Chondrocyte (in vitro differentiated cells): ENCODE results near the gene CFAP157. TPM values are rescaled to one million over a fixed set of nuclear protein-coding genes. Genes with fewer than 3 reads are reported as not detected.

Source experiments
- DNase-seq: peaks from one replicate; pipeline ENCODE4 v3.0.0; 2021; ENCODE audit warnings: mixed read lengths, low spot score
- H3K27ac Mint-ChIP-seq: one replicate; pipeline ENCODE4 v1.8.0; 2021; ENCODE audit warnings: mild to moderate bottlenecking, moderate library complexity, mixed read lengths; ENCODE audit not compliant: unreplicated experiment
- H3K27me3 Mint-ChIP-seq: 2 replicates; pipeline ENCODE4 v1.8.0; 2021; ENCODE audit warnings: low read depth, mixed read lengths
- H3K36me3 Mint-ChIP-seq: 2 replicates; pipeline ENCODE4 v1.8.0; 2021; ENCODE audit warnings: low read depth, mixed read lengths
- H3K4me1 Mint-ChIP-seq: 2 replicates; pipeline ENCODE4 v1.8.0; 2021; ENCODE audit warnings: low read depth, mild to moderate bottlenecking, mixed read lengths
- H3K4me3 Mint-ChIP-seq: one replicate; pipeline ENCODE4 v1.8.0; 2021; ENCODE audit warnings: mild to moderate bottlenecking, moderate library complexity, mixed read lengths; ENCODE audit not compliant: unreplicated experiment
- H3K9me3 Mint-ChIP-seq: 2 replicates; pipeline ENCODE4 v1.8.0; 2021; ENCODE audit warnings: low read depth, mixed read lengths
- total RNA-seq: library from RNA; stranded (reverse); gene quantifications from 3 replicates; pipeline ENCODE4 v1.2.1, GENCODE V29; 2021
- TF ChIP-seq, protein P1 (sequence below): fragments of 200-600 bp; sonication (generic); IDR thresholded peaks from 2 replicates; pipeline ENCODE4 v1.5.0; 2021; ENCODE audit warnings: antibody characterized with exemption, mild to moderate bottlenecking, moderate library complexity

CFAP157 gene
- total RNA-seq, 1 donor from 2014 or later = not detected

- Mint-ChIP-seq H3K4me1 (no peaks in the 10 kb centered on the region), H3K9me3 (no peaks in the 10 kb centered on the region), H3K27ac (no peak overlapping the region), H3K27me3 (no peaks in the 10 kb centered on the region), H3K36me3 (peaks cover 13% of the 10 kb centered on the region), H3K4me3 (no peak overlapping the region)
- DNase-seq = no peak
- TF ChIP-seq, protein P1, sequence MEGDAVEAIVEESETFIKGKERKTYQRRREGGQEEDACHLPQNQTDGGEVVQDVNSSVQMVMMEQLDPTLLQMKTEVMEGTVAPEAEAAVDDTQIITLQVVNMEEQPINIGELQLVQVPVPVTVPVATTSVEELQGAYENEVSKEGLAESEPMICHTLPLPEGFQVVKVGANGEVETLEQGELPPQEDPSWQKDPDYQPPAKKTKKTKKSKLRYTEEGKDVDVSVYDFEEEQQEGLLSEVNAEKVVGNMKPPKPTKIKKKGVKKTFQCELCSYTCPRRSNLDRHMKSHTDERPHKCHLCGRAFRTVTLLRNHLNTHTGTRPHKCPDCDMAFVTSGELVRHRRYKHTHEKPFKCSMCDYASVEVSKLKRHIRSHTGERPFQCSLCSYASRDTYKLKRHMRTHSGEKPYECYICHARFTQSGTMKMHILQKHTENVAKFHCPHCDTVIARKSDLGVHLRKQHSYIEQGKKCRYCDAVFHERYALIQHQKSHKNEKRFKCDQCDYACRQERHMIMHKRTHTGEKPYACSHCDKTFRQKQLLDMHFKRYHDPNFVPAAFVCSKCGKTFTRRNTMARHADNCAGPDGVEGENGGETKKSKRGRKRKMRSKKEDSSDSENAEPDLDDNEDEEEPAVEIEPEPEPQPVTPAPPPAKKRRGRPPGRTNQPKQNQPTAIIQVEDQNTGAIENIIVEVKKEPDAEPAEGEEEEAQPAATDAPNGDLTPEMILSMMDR = no peak
These were observed 40.3 kb downstream of the CFAP157 start for GRCh38 chr9:127746959-127747569.

DNA sequence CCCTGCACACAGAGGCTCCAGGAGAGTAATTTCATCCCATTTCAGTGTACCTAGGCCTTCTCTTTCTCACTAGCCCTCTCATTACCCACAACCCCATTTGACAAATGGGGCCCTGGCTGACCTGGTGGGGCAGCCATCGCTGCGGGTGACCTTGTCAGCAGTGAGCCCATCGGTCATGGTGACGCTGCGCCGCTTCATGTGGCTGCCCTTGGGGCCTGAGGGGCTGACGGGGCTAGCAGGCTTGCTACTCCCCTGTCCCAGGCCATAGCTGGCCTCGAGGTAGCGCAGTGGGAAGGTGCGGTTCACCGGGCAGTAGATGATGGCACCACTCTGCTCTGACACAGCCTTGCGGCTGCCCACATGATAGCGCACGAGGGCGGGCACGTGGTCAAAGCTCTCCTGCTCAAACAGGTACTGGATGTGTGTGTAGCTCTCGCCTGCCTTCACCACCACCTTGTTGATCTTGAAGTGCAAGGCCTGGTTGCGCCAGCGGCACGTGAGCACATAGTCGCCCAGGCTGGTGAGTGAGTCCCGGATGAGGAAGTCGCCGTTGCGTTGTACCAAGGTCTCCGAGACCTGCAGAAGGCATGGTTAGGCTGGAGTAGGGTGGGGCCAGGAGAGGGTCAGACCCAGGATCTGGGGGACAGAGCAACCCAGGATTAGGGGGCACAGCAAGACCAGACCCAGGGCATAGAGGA, 42.5 kb downstream of the CFAP157 start:
- Mint-ChIP-seq H3K36me3 (peaks cover 13% of the 10 kb centered on the region), H3K27ac (no peak overlapping the region), H3K27me3 (no peaks in the 10 kb centered on the region), H3K4me1 (no peaks in the 10 kb centered on the region), H3K9me3 (no peaks in the 10 kb centered on the region), H3K4me3 (no peak overlapping the region)
- no peak for DNase-seq
- TF ChIP-seq, protein P1 = no peak

DNA sequence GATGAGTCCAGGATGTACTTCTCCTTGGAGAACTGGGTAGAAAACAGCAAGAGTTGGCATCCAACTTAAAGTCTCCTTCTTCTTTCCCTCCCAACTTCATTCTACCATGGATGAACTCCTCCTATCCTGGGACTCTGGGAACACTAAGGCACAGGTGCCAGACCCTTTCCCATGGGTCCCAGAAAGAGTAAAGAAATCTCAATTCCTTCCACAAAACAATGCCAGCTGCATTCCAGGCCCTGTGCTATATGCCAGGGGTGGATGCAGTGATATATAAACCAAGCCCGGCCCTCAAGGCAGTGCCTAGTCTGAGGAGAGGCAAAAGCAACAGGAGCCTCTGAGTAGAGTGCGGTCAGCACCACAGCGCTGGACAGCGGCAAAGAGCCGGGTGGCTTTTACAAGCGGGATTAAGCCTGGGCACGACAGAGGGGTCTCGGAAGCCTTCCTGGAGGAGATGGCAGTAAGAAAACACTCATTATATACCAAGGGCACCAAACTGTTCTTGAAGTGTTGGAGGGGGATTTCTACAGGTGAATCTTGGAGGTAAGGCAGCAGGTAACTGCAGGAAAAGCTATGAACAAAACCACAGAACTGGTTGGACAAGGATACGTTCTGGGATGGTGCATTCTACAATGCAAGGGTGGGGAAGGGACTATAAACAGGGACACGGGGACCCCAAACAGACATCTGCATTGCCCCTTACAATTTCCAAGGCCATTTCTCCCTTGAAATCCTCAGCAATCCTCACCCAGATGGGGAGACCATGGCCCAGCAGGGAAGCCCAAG, 44.7 kb downstream of the CFAP157 start:
- Mint-ChIP-seq H3K4me1 (no peaks in the 10 kb centered on the region), H3K9me3 (no peaks in the 10 kb centered on the region), H3K27ac (no peak overlapping the region), H3K27me3 (no peaks in the 10 kb centered on the region), H3K4me3 (no peak overlapping the region), H3K36me3 (peaks cover 13% of the 10 kb centered on the region)
- TF ChIP-seq, protein P1 = no peak
- DNase-seq = no peak

DNA sequence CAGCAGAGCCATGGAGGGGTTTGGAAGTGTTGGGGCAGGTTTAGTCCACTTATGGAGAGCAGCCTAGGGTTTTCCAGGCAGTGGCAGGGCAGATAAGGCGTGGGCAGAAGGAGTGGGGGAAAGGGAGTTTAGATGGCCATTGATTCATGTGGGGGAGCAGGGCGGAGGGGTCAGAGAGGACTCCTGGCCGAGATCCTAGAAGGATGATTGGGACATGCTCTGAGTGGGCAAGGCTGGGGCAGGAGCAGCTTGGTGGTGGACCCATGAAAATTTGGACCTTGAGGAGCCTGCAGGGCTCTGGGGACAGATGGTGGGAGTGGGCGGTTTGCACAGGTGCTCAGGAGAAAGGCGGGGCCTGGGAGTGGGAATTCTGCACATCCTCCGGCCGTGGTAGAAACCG, 46.4 kb downstream of the CFAP157 start:
- no peak for DNase-seq
- Mint-ChIP-seq H3K36me3 (peaks cover 10% of the 10 kb centered on the region), H3K4me3 (no peak overlapping the region), H3K27me3 (no peaks in the 10 kb centered on the region), H3K27ac (no peak overlapping the region), H3K9me3 (no peaks in the 10 kb centered on the region), H3K4me1 (peaks cover 2% of the 10 kb centered on the region)
- TF ChIP-seq, protein P1 = no peak

DNA sequence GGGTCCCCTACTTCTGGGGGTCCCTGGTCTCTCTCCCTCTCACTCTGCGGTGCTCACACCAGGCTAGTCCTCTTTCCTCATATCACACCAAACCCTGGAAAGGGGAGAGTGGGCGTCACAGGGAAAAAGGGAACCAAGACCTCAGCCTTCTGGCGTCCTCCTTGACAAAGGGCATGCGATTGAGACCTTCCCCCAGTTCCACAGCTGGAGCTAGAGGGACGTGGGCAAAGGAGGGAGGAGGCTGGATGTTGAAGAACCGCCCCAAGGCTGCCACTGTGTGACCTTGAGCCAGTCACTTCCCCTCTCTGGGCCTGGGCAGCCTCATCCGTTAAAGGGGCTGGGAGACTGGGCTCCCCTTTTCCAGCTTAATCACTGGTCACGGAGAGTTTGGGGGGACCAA, 46.8 kb downstream of the CFAP157 start:
- no peak overlapping the region for H3K27ac Mint-ChIP-seq
- no peaks in the 10 kb centered on the region for H3K27me3 Mint-ChIP-seq
- peaks cover 7% of the 10 kb centered on the region for H3K4me1 Mint-ChIP-seq
- no peak overlapping the region for H3K4me3 Mint-ChIP-seq
- H3K9me3 Mint-ChIP-seq = no peaks in the 10 kb centered on the region
- DNase-seq = no peak
- TF ChIP-seq, protein P1 = no peak
- H3K36me3 Mint-ChIP-seq = peaks cover 10% of the 10 kb centered on the region
